Mesangial cell (primary cell): Measurements from ENCODE around the gene MMP19. TPM values are rescaled to one million over a fixed set of nuclear protein-coding genes. Genes with fewer than 3 reads are reported as not detected.

Source experiments
- total RNA-seq: library from RNA; depleted of rRNA; stranded (reverse); fragments of >200 nt; gene quantifications from 2 replicates; pipeline ENCODE4 v1.2.3, GENCODE V29; 2015

The MMP19 gene, protein sequence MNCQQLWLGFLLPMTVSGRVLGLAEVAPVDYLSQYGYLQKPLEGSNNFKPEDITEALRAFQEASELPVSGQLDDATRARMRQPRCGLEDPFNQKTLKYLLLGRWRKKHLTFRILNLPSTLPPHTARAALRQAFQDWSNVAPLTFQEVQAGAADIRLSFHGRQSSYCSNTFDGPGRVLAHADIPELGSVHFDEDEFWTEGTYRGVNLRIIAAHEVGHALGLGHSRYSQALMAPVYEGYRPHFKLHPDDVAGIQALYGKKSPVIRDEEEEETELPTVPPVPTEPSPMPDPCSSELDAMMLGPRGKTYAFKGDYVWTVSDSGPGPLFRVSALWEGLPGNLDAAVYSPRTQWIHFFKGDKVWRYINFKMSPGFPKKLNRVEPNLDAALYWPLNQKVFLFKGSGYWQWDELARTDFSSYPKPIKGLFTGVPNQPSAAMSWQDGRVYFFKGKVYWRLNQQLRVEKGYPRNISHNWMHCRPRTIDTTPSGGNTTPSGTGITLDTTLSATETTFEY
- total RNA-seq, result 0.98 and 3.7 TPM in 2 replicates

DNA sequence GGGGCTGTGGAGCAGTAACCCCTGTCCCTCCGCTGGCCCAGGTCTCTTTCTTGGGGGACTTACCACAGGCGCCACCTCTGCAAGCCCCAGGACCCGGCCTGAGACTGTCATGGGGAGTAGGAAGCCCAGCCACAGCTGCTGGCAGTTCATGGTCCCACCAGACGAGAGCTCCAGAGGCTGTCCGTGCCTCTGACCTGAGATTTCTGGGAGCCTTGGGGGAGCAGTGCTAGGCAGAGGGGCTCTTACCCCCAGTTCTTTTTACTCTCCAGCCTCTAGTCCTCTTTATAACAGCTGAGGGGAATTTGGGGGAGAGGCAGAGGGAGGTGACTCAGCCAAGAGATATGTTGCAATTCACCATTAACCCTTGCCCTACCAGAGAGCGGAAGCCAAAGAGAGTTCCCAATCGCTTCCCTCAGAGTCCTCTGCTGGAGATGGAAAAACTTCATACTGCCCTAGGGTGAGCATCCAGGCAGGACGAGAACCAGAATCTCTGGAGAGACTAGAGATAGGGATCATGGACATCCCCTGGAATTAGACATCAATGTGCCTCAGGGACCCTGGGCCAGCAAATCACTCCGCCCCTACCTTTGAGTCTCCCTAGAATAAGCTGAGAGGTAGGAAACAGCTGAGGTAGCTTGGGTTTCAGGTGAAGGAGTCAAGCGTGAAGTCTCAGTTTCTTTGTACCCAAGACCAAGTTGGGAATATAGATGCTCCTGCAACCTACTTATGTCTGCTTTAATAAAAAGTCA lies at the start of gene MMP19:
Gene MMP19 (minus strand): TSS at position 256 of the 749 bp plus-strand sequence. CDS start 106 bp downstream, at position 150.

DNA sequence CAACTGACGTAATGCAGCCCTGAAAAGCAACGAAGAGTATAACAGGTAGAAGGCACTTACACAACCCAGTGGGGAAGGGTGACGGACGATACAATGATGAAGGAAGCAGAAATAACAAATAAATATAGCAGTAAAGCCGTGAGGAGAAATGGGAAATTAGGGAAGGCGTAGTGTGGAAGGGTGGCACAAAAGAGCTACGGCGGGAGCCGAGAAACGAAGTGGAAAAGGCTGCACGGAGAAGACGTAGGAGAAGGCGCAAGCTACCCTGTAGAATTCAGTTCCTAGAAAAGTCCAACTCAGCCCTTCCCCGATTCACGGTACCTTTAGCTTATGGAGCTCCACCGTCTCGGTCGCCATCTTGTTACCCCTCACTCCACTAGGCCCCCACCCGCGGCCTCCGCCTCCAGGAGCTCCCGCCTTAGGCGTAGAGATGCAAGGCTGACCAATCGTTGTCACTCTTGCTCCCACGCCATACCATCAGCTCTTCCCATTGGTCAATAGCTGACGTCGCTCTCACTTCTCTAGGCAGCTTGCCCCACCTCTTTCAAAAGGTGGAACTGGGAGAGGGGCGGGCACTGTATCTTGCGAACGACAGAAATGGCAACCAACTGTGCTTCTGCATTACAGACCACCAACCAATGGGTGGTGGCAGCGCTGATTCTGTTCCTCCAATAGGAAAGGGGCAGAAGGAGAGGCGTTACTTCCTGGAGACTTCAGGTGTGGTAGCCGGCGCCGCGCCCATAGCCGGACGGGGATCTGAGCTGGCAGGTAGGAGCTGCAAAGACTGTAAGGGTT lies 25.2 kb downstream of the MMP19 start, which contains the start of the genes ORMDL2 and SARNP:
Gene ORMDL2 (plus strand): TSS at position 697 of the 795 bp plus-strand sequence. CDS start 959 bp downstream, outside the sequence.
Gene SARNP (minus strand): TSS at position 380 of the 795 bp plus-strand sequence. CDS start 23 bp downstream, at position 357.

Other genes starting within 250 kb of the MMP19 start
- not detected in 2 replicates for gene OR10P1, start 206.0 kb downstream of the MMP19 start, total RNA-seq
- 1.8 and 7.1 TPM in 2 replicates for gene ITGA7, start 135.0 kb downstream of the MMP19 start, total RNA-seq
- gene BLOC1S1, start 126.9 kb downstream of the MMP19 start, total RNA-seq, result 160 and 169 TPM in 2 replicates
- gene RDH5, start 122.5 kb downstream of the MMP19 start, total RNA-seq, result 2.1 and 2.8 TPM in 2 replicates
- gene CD63, start 113.9 kb downstream of the MMP19 start, total RNA-seq, result 754 and 976 TPM in 2 replicates
- 9.8 and 11.3 TPM in 2 replicates for gene GDF11, start 99.8 kb downstream of the MMP19 start, total RNA-seq
- 36.6 and 49.7 TPM in 2 replicates for gene SARNP, start 25.2 kb downstream of the MMP19 start, total RNA-seq
- 16.4 and 31.3 TPM in 2 replicates for gene ORMDL2, start 24.9 kb downstream of the MMP19 start, total RNA-seq
- gene DNAJC14, start 13.3 kb downstream of the MMP19 start, total RNA-seq, result 32.4 and 41.8 TPM in 2 replicates
- gene PYM1, start 85.0 kb upstream of the MMP19 start, total RNA-seq, result 23.0 and 23.7 TPM in 2 replicates
- 31.6 and 34.2 TPM in 2 replicates for gene DGKA, start 88.2 kb upstream of the MMP19 start, total RNA-seq
- gene PMEL, start 123.1 kb upstream of the MMP19 start, total RNA-seq, result 1.5 and 6.6 TPM in 2 replicates
- gene CDK2, start 123.9 kb upstream of the MMP19 start, total RNA-seq, result 11.2 and 54.6 TPM in 2 replicates
- gene RAB5B, start 131.1 kb upstream of the MMP19 start, total RNA-seq, result 44.3 and 67.1 TPM in 2 replicates
- gene SUOX, start 154.3 kb upstream of the MMP19 start, total RNA-seq, result 14.5 and 18.4 TPM in 2 replicates
- 4.1 and 5.3 TPM in 2 replicates for gene IKZF4, start 178.1 kb upstream of the MMP19 start, total RNA-seq
- 819 and 1,390 TPM in 2 replicates for gene RPS26, start 199.0 kb upstream of the MMP19 start, total RNA-seq
- gene ERBB3, start 237.2 kb upstream of the MMP19 start, total RNA-seq, result 2.3 and 5.6 TPM in 2 replicates